Stimulated activated CD4-positive, alpha-beta T cell treated with anti-CD3 and anti-CD28 coated beads, Interleukin-12 subunit alpha, Interleukin-12 subunit beta, amount 100 ng/mL, for 24 hours (primary cell): ENCODE results near the gene ENTPD1.
"Not testable (repeated sequence)": the region's sequence is repeated elsewhere in the genome, so short reads cannot be mapped to it uniquely, and the experiment has no call there.

Experiments used
- DNase-seq, 2 experiments: peaks; one replicate each; pipeline ENCODE4 v3.0.0-alpha.2; 2020; ENCODE audit warnings: low read depth in 2 of 2

ENTPD1 gene

DNA sequence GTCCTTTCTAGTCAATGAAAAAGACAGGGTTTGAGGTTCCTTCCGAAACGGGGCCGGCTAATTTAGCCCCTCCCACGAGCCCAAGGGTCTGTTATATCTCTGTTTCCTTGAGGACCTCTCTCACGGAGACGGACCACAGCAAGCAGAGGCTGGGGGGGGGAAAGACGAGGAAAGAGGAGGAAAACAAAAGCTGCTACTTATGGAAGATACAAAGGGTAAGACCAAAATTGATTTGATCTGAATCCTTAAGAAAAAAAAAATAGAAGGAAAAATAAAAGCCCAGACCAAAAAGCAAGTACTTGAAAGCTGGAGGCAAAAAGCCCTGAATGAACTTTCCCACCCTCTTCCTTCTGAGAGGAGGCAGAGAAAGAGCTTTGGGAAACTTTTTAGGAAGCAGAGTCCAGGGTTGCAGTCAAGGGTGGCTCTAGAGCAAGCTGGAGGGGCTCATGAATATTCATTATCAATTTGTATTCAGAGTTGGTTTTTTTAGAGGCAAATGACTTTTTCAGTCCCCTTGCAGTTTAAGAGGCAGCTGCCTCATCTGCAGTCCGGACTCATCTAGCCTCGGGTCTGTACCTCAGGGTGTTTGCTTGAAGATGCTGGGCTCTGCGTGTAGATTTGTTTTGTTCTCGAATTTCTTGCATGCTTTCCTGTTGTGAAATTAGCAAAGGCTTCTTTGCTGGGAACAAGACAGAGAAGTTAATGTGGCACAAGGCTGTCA lies at the start of gene ENTPD1:
Gene ENTPD1 (plus strand): TSS at position 123 of the 721 bp plus-strand sequence. CDS start 77 bp downstream, at position 200.
- DNase-seq = no peak

DNA sequence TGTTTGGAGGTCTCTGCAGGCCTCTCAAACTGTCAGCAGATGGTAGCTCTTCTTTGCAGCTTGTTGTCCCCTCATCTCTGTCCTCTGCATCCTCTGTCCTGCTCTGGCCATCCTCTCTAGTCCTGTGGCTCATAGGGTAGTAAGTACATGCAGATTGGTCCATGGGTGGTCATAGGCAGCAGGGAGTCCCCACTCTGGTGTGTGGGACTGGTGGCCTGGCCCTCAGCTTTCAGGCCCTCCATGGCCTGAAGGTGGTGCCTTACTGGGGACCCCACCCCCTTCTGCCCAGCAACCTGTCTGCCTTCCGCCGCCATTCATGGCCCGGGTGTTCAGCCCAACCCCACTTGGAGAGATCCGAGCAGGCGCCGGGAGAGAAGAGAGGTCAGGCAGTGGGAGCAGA lies 49.4 kb upstream of the ENTPD1 start:
- no peak for DNase-seq

GRCh38 chr10:95706990-95707389 lies 49.0 kb upstream of the ENTPD1 start:
- DNase-seq = no peak

GRCh38 chr10:95711492-95711891 lies 44.5 kb upstream of the ENTPD1 start:
- DNase-seq = no peak

- DNase-seq = no peak
Measured at GRCh38 chr10:95716466-95716865, 39.5 kb upstream of the ENTPD1 start.

- no peak for DNase-seq
Measured at GRCh38 chr10:95716866-95717265, 39.1 kb upstream of the ENTPD1 start.

DNA sequence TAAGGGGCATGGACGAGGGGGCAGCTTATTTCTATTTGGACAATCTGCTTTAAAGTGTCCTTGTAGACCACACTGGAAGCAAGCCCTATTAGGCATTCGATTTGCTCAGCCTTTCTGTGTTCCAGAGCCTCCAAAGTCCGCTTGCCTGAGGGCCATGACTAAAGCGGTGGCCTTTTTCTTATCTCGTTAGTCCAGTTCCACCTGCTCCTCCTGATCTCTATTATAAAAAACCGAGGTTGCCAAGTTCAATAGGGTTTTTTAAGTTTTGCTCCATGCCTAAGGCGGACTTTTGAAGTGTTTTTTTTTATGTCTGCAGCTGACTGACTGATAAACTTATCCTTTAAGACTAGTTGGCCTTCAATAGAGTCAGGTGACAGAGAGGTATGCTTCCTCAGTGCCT lies 35.2 kb upstream of the ENTPD1 start:
- DNase-seq = not testable (repeated sequence)

DNA sequence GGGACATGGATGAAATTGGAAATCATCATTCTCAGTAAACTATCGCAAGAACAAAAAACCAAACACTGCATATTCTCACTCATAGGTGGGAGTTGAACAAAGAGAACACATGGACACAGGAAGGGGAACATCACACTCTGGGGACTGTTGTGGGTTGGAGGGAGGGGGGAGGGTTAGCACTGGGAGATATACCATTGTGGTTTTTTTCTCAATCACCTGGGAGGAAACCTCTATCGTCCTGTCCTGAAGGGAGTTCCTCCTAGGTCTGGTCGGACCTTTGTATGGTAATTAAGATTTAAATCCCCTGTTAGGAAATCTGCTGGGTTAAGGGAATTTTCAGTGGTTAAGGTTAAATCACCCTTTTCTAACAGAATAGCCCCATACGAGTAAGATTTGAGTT lies 33.5 kb upstream of the ENTPD1 start:
- not testable (repeated sequence) for DNase-seq

- no peak for DNase-seq
Measured at GRCh38 chr10:95728526-95728925, 27.4 kb upstream of the ENTPD1 start.

- DNase-seq = no peak
Measured at GRCh38 chr10:95729323-95730055, 26.5 kb upstream of the ENTPD1 start.

- DNase-seq = no peak
Measured at GRCh38 chr10:95730233-95730632, 25.7 kb upstream of the ENTPD1 start.

DNA sequence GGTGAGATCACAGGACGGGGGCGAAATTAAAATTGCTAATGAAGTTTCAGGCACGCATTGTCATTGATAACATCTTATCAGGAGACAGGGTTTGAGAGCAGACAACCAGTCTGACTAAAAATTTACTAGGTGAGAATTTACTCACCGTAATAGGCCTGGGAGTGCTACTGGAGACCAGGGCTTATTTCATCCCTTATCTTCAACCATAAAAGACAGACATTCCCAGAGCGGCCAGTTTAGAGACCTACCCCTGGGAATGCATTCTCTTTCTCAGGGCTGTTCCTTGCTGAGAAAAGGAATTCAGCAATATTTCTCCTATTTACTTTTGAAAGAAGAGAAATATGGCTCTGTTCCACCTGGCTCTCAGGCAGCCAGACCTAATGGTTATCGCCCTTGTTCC lies 23.1 kb upstream of the ENTPD1 start:
- DNase-seq = not testable (repeated sequence)

GRCh38 chr10:95739056-95739455 lies 16.9 kb upstream of the ENTPD1 start:
- no peak for DNase-seq

GRCh38 chr10:95741807-95742467 lies 14.0 kb upstream of the ENTPD1 start:
- DNase-seq = no peak

- no peak for DNase-seq
Measured at GRCh38 chr10:95742485-95742884, 13.5 kb upstream of the ENTPD1 start.

- no peak for DNase-seq
Measured at GRCh38 chr10:95742962-95743535, 12.9 kb upstream of the ENTPD1 start.

- DNase-seq = no peak
Measured at GRCh38 chr10:95745501-95745900, 10.5 kb upstream of the ENTPD1 start.

DNA sequence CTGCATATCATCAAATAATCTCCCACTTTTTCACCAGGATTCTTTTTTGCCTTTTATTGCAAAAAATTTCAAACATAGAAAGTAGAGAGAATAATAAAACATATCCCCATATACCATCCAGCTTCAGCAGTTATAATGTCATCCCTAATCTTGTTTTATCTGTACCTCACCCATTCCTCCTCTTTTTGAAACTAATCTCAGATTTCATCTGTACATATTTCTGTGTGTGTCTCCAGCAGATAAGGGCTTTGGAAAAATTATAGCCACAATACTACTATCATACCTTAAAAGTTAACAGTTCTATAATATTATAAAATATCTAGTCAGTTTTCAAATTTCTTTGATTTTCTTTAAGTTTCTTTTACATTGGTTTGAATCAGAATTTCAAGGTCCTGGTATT lies 7.6 kb upstream of the ENTPD1 start:
- DNase-seq = no peak

GRCh38 chr10:95755511-95756004 lies 405 bp upstream of the ENTPD1 start:
- DNase-seq = no peak

- no peak for DNase-seq
Measured at GRCh38 chr10:95756809-95757684, 1.1 kb downstream of the ENTPD1 start.

GRCh38 chr10:95758351-95759025 lies 2.5 kb downstream of the ENTPD1 start:
- DNase-seq = no peak
